Measurements from ENCODE around the gene GALNT12. TPM values are rescaled to one million over a fixed set of nuclear protein-coding genes. Genes with fewer than 3 reads are reported as not detected.

The GALNT12 gene
- total and polyA plus RNA-seq, 4 donors = 0.16 to 1.4 (median 0.25) TPM; not detected in 1

DNA sequence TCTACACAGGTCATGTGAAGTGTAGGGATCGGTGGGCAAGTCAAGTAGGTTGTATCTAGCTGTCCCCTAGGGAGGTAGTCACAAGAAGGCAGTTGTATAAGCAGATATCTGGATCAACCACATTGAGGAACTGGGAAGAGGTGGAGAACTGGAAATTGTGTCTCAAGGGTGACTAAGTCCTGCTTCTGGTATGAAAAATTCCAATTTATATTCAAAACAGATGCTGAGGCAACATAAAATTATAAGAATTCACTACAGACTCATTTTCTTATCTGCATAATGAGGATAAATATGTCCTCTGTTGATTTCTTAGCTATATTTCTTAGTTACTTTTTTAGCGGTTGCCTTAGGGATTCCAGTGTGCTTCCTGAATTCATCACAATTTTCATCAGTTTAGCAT, 46.8 kb downstream of the GALNT12 start:
- Histone ChIP-seq H3K4me1 (ENCODE audit: control insufficient read depth in 4 of 4, insufficient read depth in 4 of 4, low read length in 3 of 4) (no peaks in the 10 kb centered on the region), H3K27me3 (ENCODE audit: control insufficient read depth in 4 of 4, insufficient read depth in 4 of 4, low read length in 3 of 4) (no peaks in the 10 kb centered on the region), H3K36me3 (ENCODE audit: control insufficient read depth in 4 of 4, insufficient read depth in 3 of 4, low read depth in 1 of 4, low read length in 3 of 4) (no peaks in the 10 kb centered on the region), H3K9ac (ENCODE audit: low read depth in 1 of 2, low read length in 2 of 2) (no peak overlapping the region), H3K9me3 (ENCODE audit: control insufficient read depth in 4 of 4, low read length in 3 of 4) (peaks cover 0 to 3% (median 0%) of the 10 kb centered on the region in 4 donors), H3K4me3 (ENCODE audit: low read depth in 1 of 3, low read length in 3 of 3) (no peak overlapping the region), H3K27ac (ENCODE audit: low read depth in 1 of 2, low read length in 2 of 2) (no peak overlapping the region)
- WGBS = 84% methylated on average over 2 of the region's 2 CpGs
- TF ChIP-seq, protein P1, sequence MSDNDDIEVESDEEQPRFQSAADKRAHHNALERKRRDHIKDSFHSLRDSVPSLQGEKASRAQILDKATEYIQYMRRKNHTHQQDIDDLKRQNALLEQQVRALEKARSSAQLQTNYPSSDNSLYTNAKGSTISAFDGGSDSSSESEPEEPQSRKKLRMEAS (IDR thresholded peaks at IDR 0.05) = no peak
- TF ChIP-seq TAF1 (conservative IDR thresholded peaks at IDR 0.05) (no peak), GABPA (IDR thresholded peaks at IDR 0.05 in 1 of 2, conservative IDR thresholded peaks at IDR 0.05 in 1 of 2) (no peak), FOXA2 (IDR thresholded peaks at IDR 0.05) (no peak), HNF4A (conservative IDR thresholded peaks at IDR 0.05) (no peak), RXRA (IDR thresholded peaks at IDR 0.05) (no peak), HNF4G (IDR thresholded peaks at IDR 0.05) (no peak), SP1 (IDR thresholded peaks at IDR 0.05) (no peak)
- TF ChIP-seq, protein P2, sequence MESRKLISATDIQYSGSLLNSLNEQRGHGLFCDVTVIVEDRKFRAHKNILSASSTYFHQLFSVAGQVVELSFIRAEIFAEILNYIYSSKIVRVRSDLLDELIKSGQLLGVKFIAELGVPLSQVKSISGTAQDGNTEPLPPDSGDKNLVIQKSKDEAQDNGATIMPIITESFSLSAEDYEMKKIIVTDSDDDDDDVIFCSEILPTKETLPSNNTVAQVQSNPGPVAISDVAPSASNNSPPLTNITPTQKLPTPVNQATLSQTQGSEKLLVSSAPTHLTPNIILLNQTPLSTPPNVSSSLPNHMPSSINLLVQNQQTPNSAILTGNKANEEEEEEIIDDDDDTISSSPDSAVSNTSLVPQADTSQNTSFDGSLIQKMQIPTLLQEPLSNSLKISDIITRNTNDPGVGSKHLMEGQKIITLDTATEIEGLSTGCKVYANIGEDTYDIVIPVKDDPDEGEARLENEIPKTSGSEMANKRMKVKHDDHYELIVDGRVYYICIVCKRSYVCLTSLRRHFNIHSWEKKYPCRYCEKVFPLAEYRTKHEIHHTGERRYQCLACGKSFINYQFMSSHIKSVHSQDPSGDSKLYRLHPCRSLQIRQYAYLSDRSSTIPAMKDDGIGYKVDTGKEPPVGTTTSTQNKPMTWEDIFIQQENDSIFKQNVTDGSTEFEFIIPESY (IDR thresholded peaks at IDR 0.05) = no peak
- TF ChIP-seq, protein P3, sequence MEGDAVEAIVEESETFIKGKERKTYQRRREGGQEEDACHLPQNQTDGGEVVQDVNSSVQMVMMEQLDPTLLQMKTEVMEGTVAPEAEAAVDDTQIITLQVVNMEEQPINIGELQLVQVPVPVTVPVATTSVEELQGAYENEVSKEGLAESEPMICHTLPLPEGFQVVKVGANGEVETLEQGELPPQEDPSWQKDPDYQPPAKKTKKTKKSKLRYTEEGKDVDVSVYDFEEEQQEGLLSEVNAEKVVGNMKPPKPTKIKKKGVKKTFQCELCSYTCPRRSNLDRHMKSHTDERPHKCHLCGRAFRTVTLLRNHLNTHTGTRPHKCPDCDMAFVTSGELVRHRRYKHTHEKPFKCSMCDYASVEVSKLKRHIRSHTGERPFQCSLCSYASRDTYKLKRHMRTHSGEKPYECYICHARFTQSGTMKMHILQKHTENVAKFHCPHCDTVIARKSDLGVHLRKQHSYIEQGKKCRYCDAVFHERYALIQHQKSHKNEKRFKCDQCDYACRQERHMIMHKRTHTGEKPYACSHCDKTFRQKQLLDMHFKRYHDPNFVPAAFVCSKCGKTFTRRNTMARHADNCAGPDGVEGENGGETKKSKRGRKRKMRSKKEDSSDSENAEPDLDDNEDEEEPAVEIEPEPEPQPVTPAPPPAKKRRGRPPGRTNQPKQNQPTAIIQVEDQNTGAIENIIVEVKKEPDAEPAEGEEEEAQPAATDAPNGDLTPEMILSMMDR (IDR thresholded peaks at IDR 0.05; ENCODE audit: low read depth, low read length, missing input control) = no peak
- TF ChIP-seq, protein P4, sequence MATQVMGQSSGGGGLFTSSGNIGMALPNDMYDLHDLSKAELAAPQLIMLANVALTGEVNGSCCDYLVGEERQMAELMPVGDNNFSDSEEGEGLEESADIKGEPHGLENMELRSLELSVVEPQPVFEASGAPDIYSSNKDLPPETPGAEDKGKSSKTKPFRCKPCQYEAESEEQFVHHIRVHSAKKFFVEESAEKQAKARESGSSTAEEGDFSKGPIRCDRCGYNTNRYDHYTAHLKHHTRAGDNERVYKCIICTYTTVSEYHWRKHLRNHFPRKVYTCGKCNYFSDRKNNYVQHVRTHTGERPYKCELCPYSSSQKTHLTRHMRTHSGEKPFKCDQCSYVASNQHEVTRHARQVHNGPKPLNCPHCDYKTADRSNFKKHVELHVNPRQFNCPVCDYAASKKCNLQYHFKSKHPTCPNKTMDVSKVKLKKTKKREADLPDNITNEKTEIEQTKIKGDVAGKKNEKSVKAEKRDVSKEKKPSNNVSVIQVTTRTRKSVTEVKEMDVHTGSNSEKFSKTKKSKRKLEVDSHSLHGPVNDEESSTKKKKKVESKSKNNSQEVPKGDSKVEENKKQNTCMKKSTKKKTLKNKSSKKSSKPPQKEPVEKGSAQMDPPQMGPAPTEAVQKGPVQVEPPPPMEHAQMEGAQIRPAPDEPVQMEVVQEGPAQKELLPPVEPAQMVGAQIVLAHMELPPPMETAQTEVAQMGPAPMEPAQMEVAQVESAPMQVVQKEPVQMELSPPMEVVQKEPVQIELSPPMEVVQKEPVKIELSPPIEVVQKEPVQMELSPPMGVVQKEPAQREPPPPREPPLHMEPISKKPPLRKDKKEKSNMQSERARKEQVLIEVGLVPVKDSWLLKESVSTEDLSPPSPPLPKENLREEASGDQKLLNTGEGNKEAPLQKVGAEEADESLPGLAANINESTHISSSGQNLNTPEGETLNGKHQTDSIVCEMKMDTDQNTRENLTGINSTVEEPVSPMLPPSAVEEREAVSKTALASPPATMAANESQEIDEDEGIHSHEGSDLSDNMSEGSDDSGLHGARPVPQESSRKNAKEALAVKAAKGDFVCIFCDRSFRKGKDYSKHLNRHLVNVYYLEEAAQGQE (IDR thresholded peaks at IDR 0.05) = no peak
- TF ChIP-seq, protein P5, sequence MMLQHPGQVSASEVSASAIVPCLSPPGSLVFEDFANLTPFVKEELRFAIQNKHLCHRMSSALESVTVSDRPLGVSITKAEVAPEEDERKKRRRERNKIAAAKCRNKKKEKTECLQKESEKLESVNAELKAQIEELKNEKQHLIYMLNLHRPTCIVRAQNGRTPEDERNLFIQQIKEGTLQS (IDR thresholded peaks at IDR 0.05) = no peak
- DNase-seq (ENCODE audit: low spot score) = no peak

DNA sequence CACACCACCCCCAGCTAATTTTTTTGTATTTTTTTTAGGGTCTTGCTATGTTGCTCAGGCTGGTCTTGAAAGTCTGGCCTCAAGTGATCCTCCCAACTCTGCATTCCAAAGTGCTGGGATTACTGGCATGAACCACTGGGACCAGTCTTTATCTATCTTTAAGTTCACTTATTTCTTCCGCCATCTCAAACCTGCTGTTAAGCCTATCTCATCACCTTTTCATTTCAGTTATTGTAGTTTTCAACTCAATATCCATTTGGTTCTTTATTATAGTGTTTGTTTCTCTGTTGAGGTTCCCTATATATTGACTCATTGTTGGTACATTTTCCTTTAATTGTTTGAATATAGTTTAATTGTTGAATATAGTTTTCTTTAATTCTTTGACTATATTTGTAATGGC, 48.1 kb downstream of the GALNT12 start:
- DNase-seq (ENCODE audit: low spot score) = no peak
- no peak overlapping the region for H3K4me3 ChIP-seq (ENCODE audit: low read depth in 1 of 3, low read length in 3 of 3)
- H3K27me3 ChIP-seq (ENCODE audit: control insufficient read depth in 4 of 4, insufficient read depth in 4 of 4, low read length in 3 of 4) = no peaks in the 10 kb centered on the region
- no peak overlapping the region for H3K27ac ChIP-seq (ENCODE audit: low read depth in 1 of 2, low read length in 2 of 2)
- H3K9ac ChIP-seq (ENCODE audit: low read depth in 1 of 2, low read length in 2 of 2) = no peak overlapping the region
- H3K9me3 ChIP-seq (ENCODE audit: control insufficient read depth in 4 of 4, low read length in 3 of 4) = peaks cover 0 to 8% (median 3%) of the 10 kb centered on the region in 4 donors
- 96% methylated on average over 1 of the region's 1 CpG for WGBS
- H3K36me3 ChIP-seq (ENCODE audit: control insufficient read depth in 4 of 4, insufficient read depth in 3 of 4, low read depth in 1 of 4, low read length in 3 of 4) = no peaks in the 10 kb centered on the region
- TF ChIP-seq FOXA1 (IDR thresholded peaks at IDR 0.05) = no peak
- TF ChIP-seq EGR1 (IDR thresholded peaks at IDR 0.05; ENCODE audit: low read depth in 2 of 2) = no peak
- TF ChIP-seq, protein P4 (IDR thresholded peaks at IDR 0.05) = no peak
- TF ChIP-seq FOXA2 (IDR thresholded peaks at IDR 0.05) = no peak
- no peak for TF ChIP-seq SP1 (IDR thresholded peaks at IDR 0.05)
- no peak for TF ChIP-seq HNF4A (conservative IDR thresholded peaks at IDR 0.05)
- TF ChIP-seq, protein P2 (IDR thresholded peaks at IDR 0.05) = no peak
- TF ChIP-seq, protein P1 (IDR thresholded peaks at IDR 0.05) = no peak
- TF ChIP-seq RAD21 (IDR thresholded peaks at IDR 0.05) = no peak
- TF ChIP-seq, protein P5 (IDR thresholded peaks at IDR 0.05) = no peak
- no peaks in the 10 kb centered on the region for H3K4me1 ChIP-seq (ENCODE audit: control insufficient read depth in 4 of 4, insufficient read depth in 4 of 4, low read length in 3 of 4)
